T-helper 17 cell (primary cell): Measurements from ENCODE around the gene VARS2. TPM values are rescaled to one million over a fixed set of nuclear protein-coding genes. Genes with fewer than 3 reads are reported as not detected.

Experiments
- total RNA-seq, 4 donors: library from RNA in 2 of 4; stranded (reverse) in 2 of 4; gene quantifications; one replicate each; pipeline ENCODE4 v1.2.3 and lab custom pipeline; 2022 to 2026

Gene VARS2
- total RNA-seq, 2 donors from 2014 or later = 24.4 to 30.5 TPM

Other genes starting within 250 kb of the VARS2 start
- gene DHX16, start 241.2 kb upstream of the VARS2 start, total RNA-seq = 10 to 100 TPM; 23.5 to 25.6 TPM
- 100 to 1,000 TPM in 1 of 2 donors, 10 to 100 TPM in 1; 99.5 to 117 TPM for gene PPP1R18, start 227.6 kb upstream of the VARS2 start, total RNA-seq
- gene NRM, start 223.3 kb upstream of the VARS2 start, total RNA-seq = 1 to 10 TPM; 4.7 to 5.6 TPM
- 10 to 100 TPM; 37.4 to 46.5 TPM for gene MDC1, start 197.0 kb upstream of the VARS2 start, total RNA-seq
- gene TUBB, start 193.9 kb upstream of the VARS2 start, total RNA-seq = 100 to 1,000 TPM; 104 to 108 TPM
- gene FLOT1, start 171.6 kb upstream of the VARS2 start, total RNA-seq = 10 to 100 TPM; 25.6 to 39.0 TPM
- gene IER3, start 169.7 kb upstream of the VARS2 start, total RNA-seq = 10 to 100 TPM in 1 of 2 donors, 1 to 10 TPM in 1; 9.6 to 11.3 TPM
- gene DDR1, start 29.7 kb upstream of the VARS2 start, total RNA-seq = 1 to 10 TPM; 1.8 to 5.6 TPM
- 10 to 100 TPM; 11.6 to 19.7 TPM for gene GTF2H4, start 6.0 kb upstream of the VARS2 start, total RNA-seq
- gene SFTA2, start 17.9 kb downstream of the VARS2 start, total RNA-seq = not detected
- gene MUCL3, start 26.7 kb downstream of the VARS2 start, total RNA-seq = not detected
- gene MUC21, start 69.5 kb downstream of the VARS2 start, total RNA-seq = not detected
- not detected for gene MUC22, start 96.2 kb downstream of the VARS2 start, total RNA-seq
- not detected for gene C6orf15, start 198.3 kb downstream of the VARS2 start, total RNA-seq
- not detected for gene PSORS1C1, start 200.6 kb downstream of the VARS2 start, total RNA-seq
- gene CDSN, start 206.2 kb downstream of the VARS2 start, total RNA-seq = not detected
- not detected for gene PSORS1C2, start 224.8 kb downstream of the VARS2 start, total RNA-seq
- 10 to 100 TPM; 17.9 to 18.0 TPM for gene CCHCR1, start 243.6 kb downstream of the VARS2 start, total RNA-seq
- gene TCF19, start 244.4 kb downstream of the VARS2 start, total RNA-seq = 1 to 10 TPM; 3.7 to 4.1 TPM